NCI-H1436 treated with DMSO at 0.1 percent for 48 hours (cell line): ENCODE measurements around the gene POLR1A.

ENCODE experiments used
- DNase-seq: peaks from one replicate; lab custom pipeline; 2025; lab: John Stamatoyannopoulos, UW

The POLR1A gene

DNA sequence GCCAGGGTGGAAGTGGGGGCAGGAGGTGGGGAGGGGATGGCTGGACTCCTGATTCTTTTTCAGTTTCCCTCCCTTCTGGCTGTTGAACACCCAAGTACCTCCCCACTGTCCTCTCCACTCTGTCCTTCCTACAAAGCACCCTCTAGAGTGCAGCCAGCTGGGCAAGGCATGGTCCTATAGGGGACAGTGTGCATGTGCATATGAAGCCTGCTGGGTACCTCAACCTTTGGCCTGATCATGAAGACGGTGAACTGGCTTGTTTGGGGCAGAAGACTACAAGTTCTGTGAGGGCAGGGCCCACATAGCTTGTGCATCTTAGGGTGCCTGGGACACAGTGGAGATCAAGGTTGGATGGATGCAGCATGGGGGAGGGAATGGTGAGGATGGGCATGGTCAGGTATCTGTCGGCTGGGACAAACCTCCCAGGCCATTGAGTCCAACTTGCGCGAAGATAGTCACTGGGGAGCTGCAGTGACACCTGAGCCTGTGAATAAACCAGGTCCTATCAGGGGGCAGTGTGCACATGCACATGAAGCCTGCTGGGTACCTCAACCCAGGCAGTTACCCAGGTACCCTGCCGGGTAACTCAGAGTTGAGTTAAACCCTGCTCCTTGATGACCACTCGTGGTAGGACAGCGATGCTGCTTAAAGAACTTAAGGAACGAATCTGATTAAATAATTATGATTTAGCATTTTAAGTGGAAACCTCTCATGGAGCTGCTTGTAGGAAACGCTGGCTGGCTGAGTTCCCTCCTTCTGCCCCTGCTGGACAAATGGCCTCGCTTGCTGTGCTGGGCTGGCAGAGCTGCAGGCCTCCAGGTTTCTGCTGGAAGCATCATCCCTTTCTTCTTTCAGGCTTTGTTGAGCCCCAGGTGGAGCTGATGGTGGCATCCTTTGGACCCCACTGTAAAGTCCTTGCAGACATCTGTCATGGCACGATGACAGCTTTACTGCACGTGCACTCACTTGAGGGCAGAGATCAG lies 84.0 kb downstream of the POLR1A start:
- no peak for DNase-seq

DNA sequence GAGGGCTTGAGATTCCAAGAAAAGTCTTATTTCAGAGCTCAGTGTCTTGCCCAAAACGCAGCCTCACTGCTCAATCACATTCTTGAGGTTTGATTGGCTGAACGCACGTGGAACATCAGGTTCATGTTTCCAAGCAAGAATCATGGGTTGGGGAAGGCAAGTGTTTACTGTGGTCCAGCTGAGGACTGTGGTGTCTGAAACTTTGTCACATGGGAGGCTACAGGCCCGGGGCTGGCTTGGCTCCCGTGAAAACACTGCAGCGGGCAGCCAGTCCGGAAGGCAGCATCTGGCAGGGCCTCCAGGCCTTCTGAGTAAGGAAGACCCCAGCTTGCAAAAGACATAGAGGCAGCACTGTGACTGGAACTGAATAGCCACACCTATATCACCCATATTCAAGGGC lies 84.7 kb downstream of the POLR1A start:
- DNase-seq = no peak

DNA sequence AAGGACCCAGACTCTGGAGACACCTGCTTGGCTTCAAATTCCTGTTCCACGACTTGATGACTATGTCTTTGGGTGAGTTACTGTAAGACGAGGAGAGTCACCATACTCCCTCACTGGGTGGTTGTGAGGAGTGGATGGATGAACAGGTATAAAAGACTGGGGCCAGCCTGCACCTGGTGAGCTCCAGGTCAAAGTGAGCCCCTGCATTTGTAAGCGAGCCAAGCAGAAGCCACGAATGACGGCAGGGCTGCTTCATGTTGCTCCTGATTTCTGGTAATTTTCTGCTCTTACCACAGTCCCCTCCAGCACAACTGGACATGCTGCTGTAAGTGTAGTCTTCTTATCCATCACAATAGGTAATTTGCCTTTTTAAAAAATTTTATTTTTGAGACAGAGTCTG lies 86.6 kb downstream of the POLR1A start:
- DNase-seq = no peak

DNA sequence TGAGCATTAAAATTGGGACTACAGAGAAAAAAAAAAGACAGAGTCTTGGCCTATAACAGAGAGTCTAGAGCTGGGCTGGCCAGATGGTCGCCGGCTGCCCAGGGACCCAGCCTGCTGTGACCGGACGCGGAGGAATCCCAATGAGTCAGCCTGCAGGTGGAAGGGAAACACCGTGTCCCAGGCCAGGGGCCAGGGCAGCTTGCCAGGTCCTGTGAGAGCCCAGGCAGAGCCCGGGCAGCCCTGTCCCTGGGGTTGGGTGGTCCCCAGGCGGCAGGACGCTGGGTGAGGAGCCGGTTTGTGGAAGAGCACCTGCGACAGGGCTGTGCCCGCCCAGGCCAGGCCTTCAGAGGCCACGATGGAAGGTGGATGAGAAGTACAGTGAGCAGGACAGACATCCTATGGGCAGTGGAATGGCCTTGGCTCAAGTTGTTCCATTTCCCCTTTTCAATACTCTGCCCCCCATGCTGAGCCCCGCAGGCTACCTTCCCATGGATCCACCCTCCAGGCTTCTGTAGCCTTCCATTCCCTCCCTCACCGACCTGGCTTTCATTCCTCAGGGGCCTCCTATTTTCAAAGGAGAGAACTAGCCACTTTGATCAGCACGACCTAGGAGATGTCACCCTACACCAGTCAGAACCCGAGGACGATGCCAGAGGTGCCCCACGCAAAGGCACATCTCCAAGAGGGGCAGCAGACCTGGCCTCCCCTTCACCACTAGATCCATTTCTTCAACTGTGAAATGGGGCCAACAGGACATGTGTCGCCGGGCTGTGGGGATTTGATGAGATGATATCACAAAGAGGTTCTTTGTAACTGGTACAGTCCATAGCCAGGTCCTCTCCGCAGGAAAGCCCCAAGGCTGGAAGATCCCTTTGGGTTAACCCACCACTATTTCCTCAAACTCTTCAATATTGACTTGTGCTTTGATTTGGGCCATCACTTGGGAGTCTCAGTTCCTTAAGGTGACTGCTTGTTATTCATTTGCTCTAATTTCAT lies 87.5 kb downstream of the POLR1A start:
- DNase-seq = no peak

DNA sequence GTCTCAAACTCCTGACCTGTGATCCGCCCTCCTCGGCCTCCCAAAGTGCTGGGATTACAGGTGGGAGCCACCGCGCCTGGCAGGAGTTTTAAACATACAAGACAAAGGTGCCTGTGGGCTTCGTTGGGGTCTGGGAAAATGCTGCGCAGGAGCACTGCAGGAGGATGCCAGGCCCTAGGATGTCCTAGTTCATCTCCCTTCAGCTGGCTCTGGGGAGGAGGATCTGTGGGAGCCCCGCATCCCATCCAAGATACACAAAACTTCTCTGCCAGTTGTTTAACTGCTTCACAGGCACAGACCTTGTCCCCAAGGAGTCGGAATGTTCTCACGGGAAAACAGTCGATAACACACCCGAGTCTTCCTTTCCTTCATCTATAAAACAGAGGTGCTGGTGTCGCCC lies 89.1 kb downstream of the POLR1A start:
- DNase-seq = no peak

DNA sequence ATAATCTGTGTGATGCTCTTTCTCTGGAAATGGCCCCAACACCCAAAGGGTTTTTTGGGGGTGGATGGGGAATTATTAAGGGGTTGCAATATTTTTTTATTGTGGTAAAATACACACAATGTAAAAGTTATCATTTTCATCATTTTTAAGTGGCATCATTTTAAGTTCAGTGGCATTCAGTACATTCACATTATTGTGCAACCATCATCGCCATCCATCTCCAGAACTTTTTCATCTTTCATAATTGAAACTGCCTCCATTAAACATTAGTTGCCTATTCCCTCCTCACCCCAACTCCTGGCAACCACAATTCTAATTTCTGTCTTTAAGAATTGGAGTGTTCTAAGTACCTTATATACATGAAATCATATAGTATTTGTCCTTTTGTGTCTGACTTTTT lies 90.0 kb downstream of the POLR1A start:
- no peak for DNase-seq

DNA sequence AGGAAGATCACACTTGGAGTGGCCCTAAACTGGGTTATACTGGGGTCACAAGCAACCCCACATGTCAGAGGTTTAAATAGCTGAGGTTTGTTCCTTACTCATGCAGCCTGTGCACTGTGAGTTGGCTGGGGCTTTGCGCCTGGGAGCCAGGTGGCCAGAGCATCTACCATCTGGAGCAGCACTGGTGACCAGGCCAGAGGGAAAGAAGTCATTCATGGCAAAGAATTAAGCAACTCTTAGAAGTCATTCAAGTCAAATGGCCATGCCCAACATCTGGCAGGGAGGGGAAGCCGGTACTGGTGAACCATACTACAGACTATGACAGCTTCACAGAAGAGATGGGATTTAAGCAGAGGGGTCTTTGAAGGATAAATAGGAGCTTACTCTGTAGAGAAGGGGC lies 90.7 kb downstream of the POLR1A start:
- DNase-seq = no peak

DNA sequence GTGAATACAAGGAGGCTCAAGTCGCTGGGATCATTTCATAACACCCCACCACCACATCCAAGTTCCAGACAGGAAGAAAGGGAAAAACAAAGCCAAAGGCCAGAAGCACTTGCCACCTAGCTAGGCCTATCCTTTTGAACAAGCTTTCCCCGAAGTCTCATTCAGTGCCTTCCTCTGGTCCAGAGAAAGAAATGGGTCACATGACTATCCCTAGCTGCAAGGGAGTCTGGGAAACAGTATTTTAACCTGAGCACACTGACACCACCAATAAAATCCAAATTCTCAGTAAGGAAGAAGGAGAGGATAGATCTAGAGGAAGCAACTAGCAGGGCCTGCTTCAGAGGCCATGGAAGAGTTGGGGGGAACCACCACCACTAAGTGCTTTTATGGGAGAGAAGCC lies 91.2 kb downstream of the POLR1A start:
- DNase-seq = no peak

DNA sequence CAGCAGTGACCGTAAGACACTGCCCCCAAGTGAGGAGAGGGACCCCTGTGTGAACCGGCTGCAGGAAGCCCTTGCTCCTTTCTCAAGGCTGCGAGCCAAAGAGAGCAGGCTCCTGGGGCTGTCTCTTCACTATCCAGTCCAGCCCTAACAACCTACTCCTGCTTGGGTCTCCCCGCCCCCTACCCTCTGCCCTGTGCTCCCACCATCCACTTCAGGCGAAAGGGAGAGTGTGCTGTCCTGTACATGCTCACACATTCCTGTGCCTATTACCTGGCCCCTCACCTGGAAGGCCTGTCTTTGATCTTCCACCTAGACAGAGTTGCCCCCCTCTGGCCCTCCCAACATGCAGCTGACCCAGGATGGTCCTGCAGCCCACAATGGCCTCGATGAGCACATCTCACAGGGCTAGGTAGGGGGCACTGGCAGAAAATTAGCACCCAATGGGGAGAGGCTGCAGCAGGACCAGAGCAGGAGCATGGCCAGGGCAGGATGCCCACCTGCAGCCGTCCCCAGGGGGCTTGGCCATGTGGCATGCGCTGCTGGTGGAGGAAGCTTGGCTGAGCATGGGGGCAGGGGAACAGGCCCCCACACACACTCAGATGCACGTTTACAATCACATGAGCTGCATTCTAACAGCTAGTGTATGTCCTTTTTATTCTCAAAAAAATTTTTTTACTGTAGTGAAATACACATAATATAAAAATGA lies 93.5 kb downstream of the POLR1A start:
- no peak for DNase-seq

DNA sequence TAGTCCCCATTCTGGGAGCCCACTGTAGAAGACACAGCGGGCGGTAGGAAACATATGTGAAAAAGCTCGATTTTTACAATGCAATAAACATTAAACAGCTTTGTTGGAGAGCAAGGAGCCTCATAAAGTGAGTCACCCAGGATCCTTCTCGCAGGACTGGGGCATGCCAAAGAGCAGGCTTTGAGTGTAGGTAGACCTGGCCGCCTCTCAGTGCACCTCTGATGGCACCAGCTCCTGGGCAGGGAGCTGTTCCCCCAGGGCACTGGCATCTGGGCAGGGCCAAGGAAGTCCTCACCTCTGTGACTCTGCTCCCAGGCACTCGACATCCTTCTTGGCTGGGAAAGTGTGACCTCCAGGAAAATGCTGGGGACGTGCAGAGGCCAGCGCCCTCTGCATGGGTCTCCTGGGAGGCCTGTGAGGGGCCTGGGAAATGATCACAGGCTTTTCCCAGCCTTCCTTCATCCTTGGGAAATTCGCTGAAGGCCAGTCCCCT lies 94.2 kb downstream of the POLR1A start:
- DNase-seq = no peak

DNA sequence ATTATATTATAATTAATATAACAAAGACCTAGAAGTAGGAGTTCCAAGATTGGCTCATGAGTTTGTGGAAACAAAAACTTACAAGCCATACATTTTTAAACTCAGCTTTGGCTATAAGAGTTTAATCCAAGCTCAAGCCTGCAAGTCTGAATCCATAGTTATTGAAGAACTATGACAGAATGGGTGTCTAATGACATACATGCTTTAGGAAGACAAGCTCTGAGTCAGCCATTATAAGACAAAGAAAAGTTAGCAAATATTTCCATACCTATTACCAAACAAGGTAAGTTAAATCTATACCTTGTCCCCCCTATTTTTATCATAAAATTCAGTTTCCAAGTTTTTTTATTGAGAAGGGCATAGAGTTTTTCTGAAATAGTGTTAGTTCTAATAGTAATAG lies 95.6 kb downstream of the POLR1A start:
- no peak for DNase-seq

DNA sequence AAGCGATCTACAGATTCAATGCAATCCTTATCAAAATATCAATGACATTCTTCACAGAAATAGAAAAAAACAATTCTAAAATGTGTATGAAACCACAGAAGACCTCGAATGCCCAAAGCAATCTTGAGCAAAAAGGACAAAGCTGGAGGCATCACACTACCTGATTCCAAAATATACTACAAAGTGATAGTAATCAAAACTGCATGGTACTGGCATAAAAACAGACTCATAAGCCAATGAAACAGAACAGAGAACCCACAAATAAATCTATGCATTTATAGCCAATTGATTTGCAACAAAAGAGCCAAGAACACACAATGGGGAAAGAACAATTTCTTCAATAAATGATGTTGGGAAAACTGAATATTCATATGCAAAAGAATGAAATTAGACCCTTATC lies 99.2 kb downstream of the POLR1A start:
- DNase-seq = no peak

DNA sequence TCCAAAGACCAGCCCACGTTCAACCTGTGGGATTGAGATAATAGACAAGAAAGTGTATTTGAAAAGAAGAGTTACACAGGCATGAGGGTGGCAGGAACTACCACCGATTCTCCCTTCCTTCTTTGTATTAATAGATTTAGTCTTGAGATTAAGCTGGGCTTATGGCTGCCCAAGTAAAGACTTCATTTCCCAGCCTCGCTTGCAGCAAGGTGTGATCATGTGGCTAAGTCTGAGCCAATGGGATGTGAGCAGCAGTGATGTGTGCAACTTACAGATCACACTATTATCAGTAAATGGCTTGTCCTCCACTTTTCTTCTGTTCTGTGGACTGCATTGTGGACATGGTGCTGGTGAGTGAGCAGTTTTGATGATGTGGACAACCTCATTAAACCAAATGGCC lies 101.7 kb downstream of the POLR1A start:
- no peak for DNase-seq

DNA sequence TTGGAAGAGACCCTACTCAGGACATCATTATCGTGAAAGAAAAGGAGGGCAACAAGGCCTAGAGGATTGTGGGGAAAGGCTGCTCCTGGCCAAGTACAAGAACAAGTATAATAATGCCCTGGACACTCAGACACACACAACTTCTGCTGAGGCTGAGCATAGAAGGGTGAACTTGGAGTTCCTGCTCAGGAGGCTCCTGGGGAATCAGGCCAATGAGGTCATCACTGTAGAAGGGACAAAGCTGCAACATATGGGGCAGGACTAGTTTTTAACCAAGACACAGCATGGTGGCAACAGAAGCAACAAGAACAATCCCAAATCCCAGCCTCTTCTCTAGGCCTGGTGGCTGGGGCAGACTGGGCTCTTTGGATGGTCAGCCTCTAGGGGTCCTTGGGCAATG lies 102.6 kb downstream of the POLR1A start:
- no peak for DNase-seq

DNA sequence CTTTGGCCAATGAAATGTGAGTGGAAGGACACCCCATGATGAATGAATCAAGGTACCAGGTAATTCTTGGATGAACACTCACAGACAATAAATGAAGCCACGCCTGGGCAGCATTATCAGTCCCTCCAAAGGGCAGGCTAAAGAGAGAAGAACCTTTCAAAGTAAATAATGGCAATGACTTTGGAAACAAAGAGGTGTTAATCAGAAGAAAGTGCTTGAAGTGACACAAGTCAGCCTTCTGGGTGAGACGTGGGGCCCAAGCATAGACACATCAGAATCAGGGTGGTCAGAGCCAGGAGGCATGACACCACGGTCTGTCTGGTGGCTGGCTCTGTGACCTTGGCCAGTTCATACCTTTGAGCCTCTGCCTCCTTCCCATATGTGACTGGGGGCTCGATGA lies 103.3 kb downstream of the POLR1A start:
- DNase-seq = no peak

DNA sequence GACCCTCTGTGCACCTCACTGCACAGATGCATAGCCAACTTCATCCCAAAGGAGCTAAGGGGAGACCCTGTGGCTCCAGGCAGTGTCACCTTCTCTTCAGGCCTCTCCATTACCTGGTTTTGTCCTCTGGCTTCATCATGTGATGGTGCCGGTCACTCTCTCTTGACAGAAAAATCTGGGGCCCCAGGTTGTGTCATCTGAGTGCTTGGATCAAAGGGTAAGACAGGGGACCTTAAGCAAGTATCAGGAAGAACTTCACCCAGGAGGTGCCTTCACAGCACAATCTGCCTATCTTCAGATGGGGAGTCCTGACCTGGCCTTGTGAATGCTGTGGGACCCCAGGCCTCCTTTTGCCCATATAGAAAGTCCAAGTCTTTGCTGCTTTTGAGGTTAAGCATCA lies 104.4 kb downstream of the POLR1A start:
- no peak for DNase-seq

DNA sequence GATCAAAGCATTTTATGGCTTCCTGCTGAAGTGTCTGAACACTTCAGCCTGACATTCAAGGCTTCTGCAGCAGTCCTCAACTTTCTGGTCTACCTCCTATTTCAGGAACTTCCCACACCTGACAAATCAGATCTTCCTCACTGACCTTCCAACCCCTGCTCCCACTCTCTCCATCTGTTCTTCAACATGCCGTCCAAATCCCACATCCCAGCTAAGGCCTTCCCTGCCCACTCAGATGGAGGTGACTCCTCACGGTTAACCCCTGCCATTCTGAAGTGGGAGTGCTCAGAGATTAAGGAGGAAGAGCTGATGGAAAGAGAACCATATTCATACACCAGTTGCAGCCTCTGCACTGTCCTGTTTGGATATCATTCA lies 104.8 kb downstream of the POLR1A start:
- DNase-seq = no peak

DNA sequence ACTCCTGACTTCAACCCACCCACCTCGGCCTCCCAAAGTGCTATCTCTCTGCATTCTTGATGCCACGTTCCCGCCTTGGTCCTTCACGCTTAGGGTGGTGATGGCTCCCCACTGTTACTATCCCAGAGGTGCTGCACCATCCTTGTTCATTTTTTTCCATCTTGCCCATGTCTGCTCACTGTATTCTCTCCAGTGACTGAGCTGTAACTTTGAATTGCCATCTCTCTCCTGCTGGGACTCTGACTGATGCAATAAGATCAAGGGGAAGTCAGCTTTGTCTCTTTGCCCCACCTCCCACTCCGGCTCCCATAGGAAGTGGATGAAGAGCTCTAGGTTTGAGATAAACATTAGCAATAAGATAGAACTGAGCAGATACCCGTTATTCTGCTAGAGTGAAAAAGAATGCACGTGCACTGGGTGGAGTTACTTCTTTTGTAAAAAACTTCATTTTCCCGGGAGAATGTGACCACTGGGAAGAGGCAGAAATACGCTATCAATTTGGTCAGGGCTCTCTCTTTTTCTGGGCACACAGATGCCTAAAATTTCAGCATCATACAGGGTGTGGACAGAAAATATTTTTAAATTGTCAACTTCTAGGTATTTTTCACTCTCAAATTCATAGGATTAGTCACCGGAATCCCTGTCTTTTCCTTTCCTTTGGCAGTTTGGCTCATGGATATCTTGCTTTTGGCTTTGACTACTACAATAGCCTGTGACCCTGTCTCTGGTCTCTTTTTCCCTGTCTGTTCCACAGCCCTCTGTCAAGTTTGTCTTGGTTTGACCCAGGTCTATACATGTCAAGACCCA lies 105.4 kb downstream of the POLR1A start:
- no peak for DNase-seq

DNA sequence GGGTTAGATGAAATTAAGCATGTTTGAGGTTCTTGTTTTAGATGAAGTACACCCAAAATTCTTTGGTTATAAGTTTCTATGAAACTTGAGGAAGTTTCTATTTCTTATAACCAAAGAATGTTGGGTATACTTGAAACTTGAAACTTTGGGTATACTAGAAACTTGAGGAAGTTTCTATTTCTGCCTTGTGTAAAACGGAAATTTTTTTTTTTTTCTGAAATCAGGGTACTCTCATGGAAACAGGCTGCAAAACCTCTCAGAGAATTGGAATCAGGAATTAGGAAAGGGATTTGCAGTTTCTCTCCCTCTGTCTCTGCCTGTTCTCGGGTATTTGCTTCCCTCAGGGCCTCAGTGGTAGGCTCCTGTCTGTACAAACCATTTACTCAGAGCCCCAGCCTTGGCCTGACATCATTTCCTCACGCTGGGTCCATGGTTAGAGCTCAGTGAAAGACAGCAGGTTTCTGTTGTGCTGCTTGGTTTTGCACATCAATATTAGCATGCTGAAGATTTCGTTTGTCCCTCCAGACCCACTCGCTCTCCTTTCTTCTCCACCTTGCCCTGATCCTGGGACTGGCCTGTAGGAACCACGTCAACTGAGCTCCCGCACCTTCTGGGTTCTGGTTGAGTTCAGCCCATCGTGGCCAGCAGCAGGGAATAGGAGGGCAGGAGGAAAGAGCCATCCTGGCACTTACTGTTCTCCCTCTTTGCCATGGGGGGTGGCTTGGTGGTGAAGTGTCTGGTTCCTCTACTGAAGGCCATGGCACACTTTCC lies 106.4 kb downstream of the POLR1A start:
- DNase-seq = no peak
